Upper lobe of left lung (tissue), 6 donors: ENCODE data around the gene EXT2. TPM values are rescaled to one million over a fixed set of nuclear protein-coding genes. Genes with fewer than 3 reads are reported as not detected.

ENCODE experiments used
- ATAC-seq, 2 donors: fragments of 200-7000 bp; cut with Tn5 transposase; one replicate each; pipeline ENCODE4 v1.9.1; 2022; ENCODE audit warnings: mild to moderate bottlenecking in 2 of 2, moderate library complexity in 2 of 2; ENCODE audit not compliant: low FRiP score in 2 of 2
- DNase-seq, 2 donors: peaks; one replicate each; pipeline ENCODE4 v3.0.0-alpha.2; 2019 to 2020
- H3K27ac ChIP-seq, 4 donors: fragments of 200-600 bp; sonication (generic); one replicate each; pipeline ENCODE4 v1.5.1; 2016 to 2019
- H3K27me3 ChIP-seq, 4 donors: fragments of 200-600 bp; sonication (generic); one replicate each; pipeline ENCODE4 v1.5.1; 2017 to 2019
- H3K36me3 ChIP-seq, 4 donors: fragments of 200-600 bp; sonication (generic); one replicate each; pipeline ENCODE4 v1.5.1; 2016 to 2019
- H3K4me1 ChIP-seq, 4 donors: fragments of 200-600 bp; sonication (generic); one replicate each; pipeline ENCODE4 v1.5.1; 2018 to 2019
- H3K4me3 ChIP-seq, 4 donors: fragments of 200-600 bp; sonication (generic); one replicate each; pipeline ENCODE4 v1.5.1; 2017 to 2019; ENCODE audit warnings: mild to moderate bottlenecking in 2 of 4, moderate library complexity in 1 of 4
- H3K9me3 ChIP-seq, 4 donors: fragments of 200-600 bp; sonication (generic); one replicate each; pipeline ENCODE4 v1.5.1; 2018 to 2019
- CTCF ChIP-seq, 6 experiments: fragments of 450-650 bp in 4 of 6; fragments of 200-600 bp in 2 of 6; sonication (generic) in 2 of 6; IDR thresholded peaks; one replicate each; pipeline ENCODE4 v1.5.1; 2016 to 2019; ENCODE audit warnings: antibody characterized with exemption in 6 of 6
- EP300 ChIP-seq, 4 donors: sonication (generic); formaldehyde crosslinking; IDR thresholded peaks; one replicate each; pipeline ENCODE4 v1.5.1; 2017; ENCODE audit warnings: antibody characterized with exemption in 4 of 4, control low read depth in 2 of 4
- POLR2A ChIP-seq, 4 donors: fragments of 450-650 bp; IDR thresholded peaks; one replicate each; pipeline ENCODE4 v1.5.1; 2016 to 2017; ENCODE audit warnings: antibody characterized with exemption in 4 of 4, mild to moderate bottlenecking in 2 of 4
- POLR2AphosphoS5 ChIP-seq, 2 donors: sonication (generic); formaldehyde crosslinking; IDR thresholded peaks; one replicate each; pipeline ENCODE4 v1.5.1; 2017; ENCODE audit warnings: antibody characterized with exemption in 2 of 2
- WGBS, 2 donors: methylation state at CpG; one replicate each; pipeline ENCODE4 v1.1.5; 2017 to 2018; 5-methylcytosine and 5-hydroxymethylcytosine counted together
- total RNA-seq, 6 donors: library from RNA; depleted of rRNA in 4 of 6; stranded (reverse); fragments of >200 nt in 4 of 6; gene quantifications; one replicate each; pipeline versions ENCODE4 v1.1.0 to v1.2.1, GENCODE V29; 2016 to 2021
- donor health status: DM: no; HTN: no; CAD: no; lungs with moderate emphysema.
- donor health status: DM: no; HTN: yes; CAD: no; lungs with severe emphysema.

The EXT2 gene
- total RNA-seq, 6 donors from 2014 or later = 45.3 to 64.0 (median 57.4) TPM

- H3K4me1 ChIP-seq = peaks cover 0 to 3% (median 0%) of the 10 kb centered on the region in 4 donors
- no peak overlapping the region for H3K4me3 ChIP-seq
- peaks cover 0 to 4% (median 0%) of the 10 kb centered on the region in 4 donors for H3K36me3 ChIP-seq
- H3K27me3 ChIP-seq = no peaks in the 10 kb centered on the region
- ATAC-seq = no peak
- no peak for TF ChIP-seq POLR2A (IDR thresholded peaks at IDR 0.05)
- no peak for TF ChIP-seq EP300 (IDR thresholded peaks at IDR 0.05)
- no peak for TF ChIP-seq CTCF (IDR thresholded peaks at IDR 0.05)
- TF ChIP-seq POLR2AphosphoS5 (IDR thresholded peaks at IDR 0.05) = no peak
- DNase-seq = no peak
- 98 to 99% methylated on average over 3 of the region's 3 CpGs for WGBS, 2 donors
- no peak overlapping the region for H3K27ac ChIP-seq
- H3K9me3 ChIP-seq = peaks cover 6 to 18% (median 16%) of the 10 kb centered on the region in 4 donors
Measured at GRCh38 chr11:44188643-44189042, 93.2 kb downstream of the EXT2 start.

- Histone ChIP-seq H3K36me3 (peaks cover 0 to 4% (median 0%) of the 10 kb centered on the region in 4 donors), H3K9me3 (peaks cover 6 to 18% (median 16%) of the 10 kb centered on the region in 4 donors), H3K4me3 (no peak overlapping the region), H3K27ac (no peak overlapping the region), H3K4me1 (peaks cover 0 to 3% (median 0%) of the 10 kb centered on the region in 4 donors), H3K27me3 (no peaks in the 10 kb centered on the region)
- TF ChIP-seq POLR2A (IDR thresholded peaks at IDR 0.05) (no peak), EP300 (IDR thresholded peaks at IDR 0.05) (no peak), CTCF (IDR thresholded peaks at IDR 0.05) (no peak), POLR2AphosphoS5 (IDR thresholded peaks at IDR 0.05) (no peak)
- 85 to 90% methylated on average over 5 of the region's 5 CpGs for WGBS, 2 donors
- DNase-seq = no peak
- no peak for ATAC-seq
Measured at GRCh38 chr11:44189986-44190882, 94.8 kb downstream of the EXT2 start.

GRCh38 chr11:44190883-44191230 lies 95.4 kb downstream of the EXT2 start:
- Histone ChIP-seq H3K9me3 (peaks cover 6 to 18% (median 16%) of the 10 kb centered on the region in 4 donors), H3K4me1 (peaks cover 0 to 3% (median 0%) of the 10 kb centered on the region in 4 donors), H3K27ac (no peak overlapping the region), H3K4me3 (no peak overlapping the region), H3K36me3 (peaks cover 0 to 4% (median 0%) of the 10 kb centered on the region in 4 donors), H3K27me3 (no peaks in the 10 kb centered on the region)
- 94 to 100% methylated on average over 2 of the region's 2 CpGs for WGBS, 2 donors
- TF ChIP-seq EP300 (IDR thresholded peaks at IDR 0.05) = no peak
- TF ChIP-seq CTCF (IDR thresholded peaks at IDR 0.05) = no peak
- TF ChIP-seq POLR2AphosphoS5 (IDR thresholded peaks at IDR 0.05) = no peak
- TF ChIP-seq POLR2A (IDR thresholded peaks at IDR 0.05) = no peak
- DNase-seq (no peak), ATAC-seq (no peak)

GRCh38 chr11:44191322-44192016 lies 96.0 kb downstream of the EXT2 start:
- H3K36me3 ChIP-seq = peaks cover 0 to 4% (median 0%) of the 10 kb centered on the region in 4 donors
- no peak overlapping the region for H3K4me3 ChIP-seq
- H3K27me3 ChIP-seq = no peaks in the 10 kb centered on the region
- no peak overlapping the region for H3K27ac ChIP-seq
- no peak for TF ChIP-seq EP300 (IDR thresholded peaks at IDR 0.05)
- no peak for TF ChIP-seq POLR2A (IDR thresholded peaks at IDR 0.05)
- TF ChIP-seq CTCF (IDR thresholded peaks at IDR 0.05) = no peak
- TF ChIP-seq POLR2AphosphoS5 (IDR thresholded peaks at IDR 0.05) = no peak
- H3K9me3 ChIP-seq = peaks cover 6 to 18% (median 16%) of the 10 kb centered on the region in 4 donors
- 88 to 89% methylated on average over 4 of the region's 4 CpGs for WGBS, 2 donors
- no peak for DNase-seq
- peaks cover 0 to 3% (median 0%) of the 10 kb centered on the region in 4 donors for H3K4me1 ChIP-seq
- ATAC-seq = no peak
